IPS-18a (cell line): ENCODE data around the gene TMEM132D.

Experiments
- H3K27ac ChIP-seq: one replicate; pipeline ENCODE4 v1.5.1; 2013; ENCODE audit warnings: low read length
- H3K27me3 ChIP-seq: one replicate; pipeline ENCODE4 v1.6.1; 2013; ENCODE audit warnings: mild to moderate bottlenecking, low read length; ENCODE audit not compliant: control insufficient read depth, insufficient read depth
- H3K36me3 ChIP-seq: one replicate; pipeline ENCODE4 v1.6.1; 2013; ENCODE audit warnings: low read depth, low read length; ENCODE audit not compliant: control insufficient read depth
- H3K4me1 ChIP-seq: one replicate; pipeline ENCODE4 v1.6.1; 2013; ENCODE audit warnings: low read depth, low read length; ENCODE audit not compliant: control insufficient read depth
- H3K4me3 ChIP-seq: one replicate; pipeline ENCODE4 v1.5.1; 2013; ENCODE audit warnings: low read length
- H3K9ac ChIP-seq: one replicate; pipeline ENCODE4 v1.6.1; 2013; ENCODE audit warnings: mild to moderate bottlenecking, low read length, moderate library complexity
- H3K9me3 ChIP-seq: one replicate; pipeline ENCODE4 v1.6.1; 2013; ENCODE audit warnings: low read depth, low read length; ENCODE audit not compliant: control insufficient read depth

Gene TMEM132D

GRCh38 chr12:129185855-129186254 is 718.0 kb downstream of the TMEM132D start:
- Histone ChIP-seq H3K27me3 (no peaks in the 10 kb centered on the region), H3K36me3 (no peaks in the 10 kb centered on the region), H3K9me3 (peaks cover 12% of the 10 kb centered on the region), H3K4me3 (no peak overlapping the region), H3K9ac (no peak overlapping the region), H3K27ac (no peak overlapping the region), H3K4me1 (no peaks in the 10 kb centered on the region)

- H3K36me3 ChIP-seq, result no peaks in the 10 kb centered on the region
- no peaks in the 10 kb centered on the region for H3K27me3 ChIP-seq
- H3K4me3 ChIP-seq, result no peak overlapping the region
- H3K9me3 ChIP-seq, result peaks cover 16% of the 10 kb centered on the region
- no peak overlapping the region for H3K27ac ChIP-seq
- no peak overlapping the region for H3K9ac ChIP-seq
- no peaks in the 10 kb centered on the region for H3K4me1 ChIP-seq
Measured at GRCh38 chr12:129184127-129184928, 719.5 kb downstream of the TMEM132D start.

GRCh38 chr12:129179941-129180553 is 723.8 kb downstream of the TMEM132D start:
- Histone ChIP-seq H3K27me3 (no peaks in the 10 kb centered on the region), H3K36me3 (no peaks in the 10 kb centered on the region), H3K9ac (no peak overlapping the region), H3K9me3 (peaks cover 8% of the 10 kb centered on the region), H3K4me3 (no peak overlapping the region), H3K27ac (no peak overlapping the region), H3K4me1 (no peaks in the 10 kb centered on the region)

- H3K27me3 ChIP-seq, result no peaks in the 10 kb centered on the region
- H3K27ac ChIP-seq, result no peak overlapping the region
- no peak overlapping the region for H3K4me3 ChIP-seq
- peaks cover 23% of the 10 kb centered on the region for H3K9me3 ChIP-seq
- no peaks in the 10 kb centered on the region for H3K4me1 ChIP-seq
- H3K9ac ChIP-seq, result no peak overlapping the region
- no peaks in the 10 kb centered on the region for H3K36me3 ChIP-seq
Measured at GRCh38 chr12:129169928-129170327, 733.9 kb downstream of the TMEM132D start.

- Histone ChIP-seq H3K36me3 (no peaks in the 10 kb centered on the region), H3K4me1 (no peaks in the 10 kb centered on the region), H3K4me3 (no peak overlapping the region), H3K27me3 (no peaks in the 10 kb centered on the region), H3K9me3 (peaks cover 29% of the 10 kb centered on the region), H3K27ac (no peak overlapping the region), H3K9ac (no peak overlapping the region)
Measured at GRCh38 chr12:129163861-129164260, 740.0 kb downstream of the TMEM132D start.

- Histone ChIP-seq H3K9me3 (peaks cover 27% of the 10 kb centered on the region), H3K27me3 (no peaks in the 10 kb centered on the region), H3K27ac (no peak overlapping the region), H3K4me1 (no peaks in the 10 kb centered on the region), H3K9ac (no peak overlapping the region), H3K36me3 (no peaks in the 10 kb centered on the region), H3K4me3 (no peak overlapping the region)
Measured at GRCh38 chr12:129163461-129163860, 740.4 kb downstream of the TMEM132D start.

GRCh38 chr12:129162805-129163204 is 741.0 kb downstream of the TMEM132D start:
- no peaks in the 10 kb centered on the region for H3K36me3 ChIP-seq
- H3K4me1 ChIP-seq, result no peaks in the 10 kb centered on the region
- no peak overlapping the region for H3K27ac ChIP-seq
- no peak overlapping the region for H3K4me3 ChIP-seq
- no peak overlapping the region for H3K9ac ChIP-seq
- H3K9me3 ChIP-seq, result peaks cover 25% of the 10 kb centered on the region
- H3K27me3 ChIP-seq, result no peaks in the 10 kb centered on the region

GRCh38 chr12:129161511-129161910 is 742.3 kb downstream of the TMEM132D start:
- Histone ChIP-seq H3K27ac (no peak overlapping the region), H3K4me3 (no peak overlapping the region), H3K4me1 (no peaks in the 10 kb centered on the region), H3K36me3 (no peaks in the 10 kb centered on the region), H3K9me3 (peaks cover 29% of the 10 kb centered on the region), H3K9ac (no peak overlapping the region), H3K27me3 (no peaks in the 10 kb centered on the region)

GRCh38 chr12:129160282-129160681 is 743.5 kb downstream of the TMEM132D start:
- Histone ChIP-seq H3K4me1 (no peaks in the 10 kb centered on the region), H3K27ac (no peak overlapping the region)

GRCh38 chr12:129152351-129153104 is 751.3 kb downstream of the TMEM132D start:
- no peak overlapping the region for H3K9ac ChIP-seq
- no peak overlapping the region for H3K4me3 ChIP-seq
- no peak overlapping the region for H3K27ac ChIP-seq
- H3K9me3 ChIP-seq, result peaks cover 19% of the 10 kb centered on the region
- no peaks in the 10 kb centered on the region for H3K4me1 ChIP-seq
- H3K27me3 ChIP-seq, result no peaks in the 10 kb centered on the region
- H3K36me3 ChIP-seq, result no peaks in the 10 kb centered on the region

More at GRCh38 chr12:129160282-129160681, 743.5 kb downstream of the TMEM132D start:
- no peak overlapping the region for H3K9ac ChIP-seq
- no peaks in the 10 kb centered on the region for H3K36me3 ChIP-seq
- peaks cover 34% of the 10 kb centered on the region for H3K9me3 ChIP-seq
- H3K27me3 ChIP-seq, result no peaks in the 10 kb centered on the region
- no peak overlapping the region for H3K4me3 ChIP-seq

GRCh38 chr12:129150721-129151120 is 753.1 kb downstream of the TMEM132D start:
- no peak overlapping the region for H3K27ac ChIP-seq
- no peaks in the 10 kb centered on the region for H3K27me3 ChIP-seq
- peaks cover 5% of the 10 kb centered on the region for H3K9me3 ChIP-seq
- H3K4me3 ChIP-seq, result no peak overlapping the region
- no peaks in the 10 kb centered on the region for H3K4me1 ChIP-seq
- no peak overlapping the region for H3K9ac ChIP-seq
- H3K36me3 ChIP-seq, result no peaks in the 10 kb centered on the region
